Uterus (tissue), 4 donors: ENCODE measurements around the gene AGBL1. TPM values are rescaled to one million over a fixed set of nuclear protein-coding genes. Genes with fewer than 3 reads are reported as not detected.

Experiments used
- DNase-seq, 2 donors: peaks; one replicate each; pipeline ENCODE4 v3.0.0-alpha.2; 2019 to 2020
- H3K27ac ChIP-seq, 2 donors: fragments of 200-600 bp; sonication (generic); 1 replicate in 1 of 2; 2 replicates in 1 of 2; pipeline ENCODE4 v1.5.1; 2016 to 2018
- H3K27me3 ChIP-seq, 2 donors: fragments of 200-600 bp; sonication (generic); one replicate each; pipeline ENCODE4 v1.5.1; 2018 to 2019; ENCODE audit warnings: control low read depth in 1 of 2
- H3K36me3 ChIP-seq, 2 donors: fragments of 200-600 bp; sonication (generic); one replicate each; pipeline ENCODE4 v1.5.1; 2019; ENCODE audit warnings: control low read depth in 1 of 2
- H3K4me1 ChIP-seq, 2 donors: fragments of 200-600 bp; sonication (generic); one replicate each; pipeline ENCODE4 v1.5.1; 2018 to 2019; ENCODE audit warnings: control low read depth in 1 of 2
- H3K4me3 ChIP-seq, 2 donors: fragments of 200-600 bp; sonication (generic); 1 replicate in 1 of 2; 2 replicates in 1 of 2; pipeline ENCODE4 v1.5.1; 2018 to 2019; ENCODE audit warnings: mild to moderate bottlenecking in 1 of 2
- H3K9me3 ChIP-seq, 2 donors: fragments of 200-600 bp; sonication (generic); one replicate each; pipeline ENCODE4 v1.5.1; 2019; ENCODE audit warnings: control low read depth in 1 of 2
- CTCF ChIP-seq, 4 experiments: fragments of 200-600 bp in 2 of 4; fragments of 450-650 bp in 2 of 4; sonication (generic) in 2 of 4; IDR thresholded peaks; one replicate each; pipeline ENCODE4 v1.5.1; 2016 to 2019; ENCODE audit warnings: antibody characterized with exemption in 4 of 4, mild to moderate bottlenecking in 2 of 4, moderate library complexity in 1 of 4
- POLR2A ChIP-seq, 2 donors: fragments of 450-650 bp; IDR thresholded peaks; one replicate each; pipeline ENCODE4 v1.6.1; 2016; ENCODE audit warnings: antibody characterized with exemption in 2 of 2, mild to moderate bottlenecking in 1 of 2, moderate library complexity in 1 of 2
- intact Hi-C: fragments of 100-400 bp; cut with DNase I; formaldehyde crosslinking; loops from one replicate; pipeline ENCODE4 v1.15.1; 2023; ENCODE audit warnings: low total_unique reads
- total RNA-seq, 4 donors: library from RNA; depleted of rRNA in 3 of 4; stranded (reverse); fragments of >200 nt in 3 of 4; gene quantifications; one replicate each; pipeline versions ENCODE4 v1.1.0 to v1.2.4, GENCODE V29; 2014 to 2023
- donor health status: DM: yes; HTN: yes; CAD: no.

The AGBL1 gene
- total RNA-seq, 4 donors from 2014 or later: 0.07 TPM; not detected in 3

- no peaks in the 10 kb centered on the region for H3K4me1 ChIP-seq
- no peak overlapping the region for H3K27ac ChIP-seq
- no peak for TF ChIP-seq POLR2A (IDR thresholded peaks at IDR 0.05)
- no peak for TF ChIP-seq CTCF (IDR thresholded peaks at IDR 0.05)
- DNase-seq: no peak
- no peak overlapping the region for H3K4me3 ChIP-seq
- intact Hi-C loops: no loop called here
- no peaks in the 10 kb centered on the region for H3K27me3 ChIP-seq
- H3K36me3 ChIP-seq: no peaks in the 10 kb centered on the region
- H3K9me3 ChIP-seq: no peaks in the 10 kb centered on the region
Measured at GRCh38 chr15:86879250-86880229, 799.9 kb downstream of the AGBL1 start.

GRCh38 chr15:86885616-86886015 lies 805.9 kb downstream of the AGBL1 start:
- TF ChIP-seq CTCF (IDR thresholded peaks at IDR 0.05) (no peak), POLR2A (IDR thresholded peaks at IDR 0.05) (no peak)
- no peak for DNase-seq
- no peaks in the 10 kb centered on the region for H3K36me3 ChIP-seq
- no peak overlapping the region for H3K27ac ChIP-seq
- no peak overlapping the region for H3K4me3 ChIP-seq
- H3K9me3 ChIP-seq: no peaks in the 10 kb centered on the region
- no peaks in the 10 kb centered on the region for H3K27me3 ChIP-seq
- intact Hi-C loops: no loop called here
- no peaks in the 10 kb centered on the region for H3K4me1 ChIP-seq

GRCh38 chr15:86892774-86893449 lies 813.2 kb downstream of the AGBL1 start:
- intact Hi-C loops: no loop called here
- TF ChIP-seq CTCF (IDR thresholded peaks at IDR 0.05) (no peak), POLR2A (IDR thresholded peaks at IDR 0.05) (no peak)
- no peak overlapping the region for H3K27ac ChIP-seq

GRCh38 chr15:86894269-86894668 lies 814.6 kb downstream of the AGBL1 start:
- TF ChIP-seq POLR2A (IDR thresholded peaks at IDR 0.05): no peak
- TF ChIP-seq CTCF (IDR thresholded peaks at IDR 0.05): no peak
- no peak overlapping the region for H3K4me3 ChIP-seq
- no peak overlapping the region for H3K27ac ChIP-seq
- no peak for DNase-seq
- H3K4me1 ChIP-seq: no peaks in the 10 kb centered on the region
- H3K36me3 ChIP-seq: no peaks in the 10 kb centered on the region
- intact Hi-C loops: no loop called here
- no peaks in the 10 kb centered on the region for H3K27me3 ChIP-seq
- H3K9me3 ChIP-seq: no peaks in the 10 kb centered on the region

More at GRCh38 chr15:86892774-86893449, 813.2 kb downstream of the AGBL1 start:
- no peak for DNase-seq
- Histone ChIP-seq H3K36me3 (no peaks in the 10 kb centered on the region), H3K27me3 (no peaks in the 10 kb centered on the region), H3K4me3 (no peak overlapping the region), H3K9me3 (no peaks in the 10 kb centered on the region), H3K4me1 (no peaks in the 10 kb centered on the region)
